Keratinocyte (primary cell): ENCODE results near the gene NPIPB8. TPM values are rescaled to one million over a fixed set of nuclear protein-coding genes. Genes with fewer than 3 reads are reported as not detected.
"Not testable (repeated sequence)": the region's sequence is repeated elsewhere in the genome, so short reads cannot be mapped to it uniquely, and the experiment has no call there.

Experiments
- DNase-seq: peaks from one replicate; pipeline ENCODE4 v3.0.0-alpha.2; 2011; ENCODE audit warnings: low read depth, missing footprints, low spot score
- FAIRE-seq: peaks from 2 replicates; lab custom pipeline; 2011; peaks lifted over from hg19 to GRCh38; lab: Jason Lieb, UNC
- H2AFZ ChIP-seq: 2 replicates; pipeline ENCODE4 v1.6.0; 2012; ENCODE audit warnings: low read length, control low read depth, inconsistent platforms; ENCODE audit not compliant: control insufficient read depth
- H3K27ac ChIP-seq: 2 replicates; pipeline ENCODE4 v1.5.1; 2011; ENCODE audit warnings: low read length; ENCODE audit not compliant: control insufficient read depth, insufficient read depth
- H3K27me3 ChIP-seq: 3 replicates; pipeline ENCODE4 v1.6.0; 2011; ENCODE audit warnings: low read length; ENCODE audit not compliant: control insufficient read depth, insufficient read depth; ENCODE audit errors: extremely low read depth
- H3K36me3 ChIP-seq, 2 experiments: 2 replicates in 1 of 2; 3 replicates in 1 of 2; pipeline ENCODE4 v1.5.1; 2011; ENCODE audit warnings: low read length in 2 of 2, mild to moderate bottlenecking in 1 of 2; ENCODE audit not compliant: control insufficient read depth in 2 of 2, insufficient read depth in 2 of 2; ENCODE audit errors: extremely low read depth in 1 of 2
- H3K4me1 ChIP-seq: 3 replicates; pipeline ENCODE4 v1.5.1; 2011; ENCODE audit warnings: low read length; ENCODE audit not compliant: control insufficient read depth, insufficient read depth; ENCODE audit errors: extremely low read depth
- H3K4me2 ChIP-seq: 3 replicates; pipeline ENCODE4 v1.6.0; 2011; ENCODE audit warnings: low read depth, low read length; ENCODE audit not compliant: control insufficient read depth, insufficient read depth; ENCODE audit errors: extremely low read depth
- H3K4me3 ChIP-seq, 3 experiments: fragments of 200-600 bp in 1 of 3; sonication (generic) in 1 of 3; 2 replicates in 2 of 3; 3 replicates in 1 of 3; pipeline ENCODE4 v1.5.1; 2011 to 2016; ENCODE audit warnings: low read length in 3 of 3, mild to moderate bottlenecking in 3 of 3, control low read depth in 2 of 3, inconsistent platforms in 1 of 3, low read depth in 1 of 3, mixed read lengths in 1 of 3, mixed run types in 1 of 3, moderate library complexity in 1 of 3; ENCODE audit not compliant: control insufficient read depth in 2 of 3, insufficient read depth in 2 of 3; ENCODE audit errors: extremely low read depth in 1 of 3
- H3K79me2 ChIP-seq: 2 replicates; pipeline ENCODE4 v1.6.0; 2012; ENCODE audit warnings: low read length; ENCODE audit not compliant: control insufficient read depth, insufficient read depth
- H3K9ac ChIP-seq: 3 replicates; pipeline ENCODE4 v1.6.0; 2011; ENCODE audit warnings: low read length; ENCODE audit not compliant: control insufficient read depth, insufficient read depth; ENCODE audit errors: extremely low read depth
- H3K9me1 ChIP-seq: 3 replicates; pipeline ENCODE4 v1.6.0; 2011; ENCODE audit warnings: low read length; ENCODE audit not compliant: control insufficient read depth, insufficient read depth; ENCODE audit errors: extremely low read depth
- H3K9me3 ChIP-seq: 2 replicates; pipeline ENCODE4 v1.5.1; 2012; ENCODE audit warnings: low read depth, low read length; ENCODE audit not compliant: control insufficient read depth
- H4K20me1 ChIP-seq: 3 replicates; pipeline ENCODE4 v1.6.0; 2011; ENCODE audit warnings: low read length; ENCODE audit not compliant: control insufficient read depth, insufficient read depth; ENCODE audit errors: extremely low read depth
- CTCF ChIP-seq, 3 experiments: IDR thresholded peaks in 1 of 3; conservative IDR thresholded peaks in 1 of 3; optimal IDR thresholded peaks in 1 of 3; 2 replicates in 2 of 3; 3 replicates in 1 of 3; pipeline versions ENCODE3 to v1.5.1; 2011; ENCODE audit warnings: low read length in 3 of 3, mild to moderate bottlenecking in 3 of 3, moderate library complexity in 2 of 3, control low read depth in 1 of 3, inconsistent platforms in 1 of 3; ENCODE audit not compliant: insufficient read depth in 2 of 3; ENCODE audit errors: extremely low read depth in 1 of 3
- EZH2 ChIP-seq: IDR thresholded peaks from one replicate; pipeline ENCODE4 v1.6.1; 2012; ENCODE audit warnings: inconsistent platforms, mild to moderate bottlenecking, low read length, moderate library complexity
- dilution Hi-C: fragments of 300-500 bp; cut with MboI; formaldehyde crosslinking; loops from one replicate; pipeline ENCODE4 v1.7.0; 2020; ENCODE audit warnings: low sequenced_read_pairs; ENCODE audit not compliant: extremely low pct_ligation_motif_present
- polyA plus RNA-seq, 5 experiments: library from polyadenylated mRNA; depleted of rRNA in 3 of 5; stranded (reverse) in 3 of 5; stranded (forward) in 1 of 5; unstranded in 1 of 5; fragments of >200 nt; gene quantifications; 1 replicate in 1 of 5; 2 replicates in 3 of 5; 3 replicates in 1 of 5; pipeline versions ENCODE4 v1.2.1 to v1.2.3, GENCODE V29; 2011 to 2012; ENCODE audit warnings: missing spikeins in 2 of 5, low read depth in 1 of 5, low replicate concordance in 1 of 5

The NPIPB8 gene
- polyA plus RNA-seq, 1 donor (not counting 4 experiments of a cell fraction or from before 2014, with no cell fraction given): 0.41 TPM

GRCh38 chr16:28621481-28622155, 16.2 kb upstream of the NPIPB8 start:
- no peak overlapping the region for H3K9ac ChIP-seq
- FAIRE-seq (no peak), DNase-seq (no peak)
- no peaks in the 10 kb centered on the region for H3K79me2 ChIP-seq
- no peak overlapping the region for H2AFZ ChIP-seq
- H4K20me1 ChIP-seq: no peaks in the 10 kb centered on the region
- no peaks in the 10 kb centered on the region for H3K27me3 ChIP-seq
- peaks cover 3% of the 10 kb centered on the region for H3K4me1 ChIP-seq
- H3K27ac ChIP-seq: no peak overlapping the region
- H3K36me3 ChIP-seq: no peaks in the 10 kb centered on the region
- no peaks in the 10 kb centered on the region for H3K9me1 ChIP-seq
- H3K4me3 ChIP-seq: no peak overlapping the region
- H3K9me3 ChIP-seq: no peaks in the 10 kb centered on the region
- dilution Hi-C loops: no loop called here
- no peak for TF ChIP-seq CTCF (optimal IDR thresholded peaks at IDR 0.05 in 1 of 3, IDR thresholded peaks at IDR 0.05 in 1 of 3, conservative IDR thresholded peaks at IDR 0.05 in 1 of 3; ENCODE audit: extremely low read depth in 1 of 3, insufficient read depth in 2 of 3, low read length in 3 of 3)
- TF ChIP-seq EZH2: no peak
- H3K4me2 ChIP-seq: no peak overlapping the region

GRCh38 chr16:28622532-28623171, 15.2 kb upstream of the NPIPB8 start:
- H3K9ac ChIP-seq, H3K4me1 ChIP-seq, H3K79me2 ChIP-seq, H3K36me3 ChIP-seq, DNase-seq, dilution Hi-C loops, H3K9me3 ChIP-seq, H3K9me1 ChIP-seq, FAIRE-seq, H3K27ac ChIP-seq, H3K27me3 ChIP-seq, H4K20me1 ChIP-seq: not testable (repeated sequence)
- peak overlapping the region; percentile 45 for H3K4me2 ChIP-seq
- peak overlapping the region; percentile 83 for H2AFZ ChIP-seq
- peak overlapping the region in 1 of 3 experiments; percentile 33 for H3K4me3 ChIP-seq
